SH-SY5Y (cell line): Measurements from ENCODE around the gene DAGLA.

Source experiments
- GATA2 ChIP-seq: IDR thresholded peaks from 2 replicates; pipeline ENCODE4 v1.6.1; 2011; ENCODE audit warnings: mild to moderate bottlenecking, low read depth, low read length
- GATA3 ChIP-seq: IDR thresholded peaks from 2 replicates; pipeline ENCODE4 v1.6.1; 2011; ENCODE audit warnings: low read depth, mild to moderate bottlenecking, low read length, moderate library complexity

DAGLA gene

DNA sequence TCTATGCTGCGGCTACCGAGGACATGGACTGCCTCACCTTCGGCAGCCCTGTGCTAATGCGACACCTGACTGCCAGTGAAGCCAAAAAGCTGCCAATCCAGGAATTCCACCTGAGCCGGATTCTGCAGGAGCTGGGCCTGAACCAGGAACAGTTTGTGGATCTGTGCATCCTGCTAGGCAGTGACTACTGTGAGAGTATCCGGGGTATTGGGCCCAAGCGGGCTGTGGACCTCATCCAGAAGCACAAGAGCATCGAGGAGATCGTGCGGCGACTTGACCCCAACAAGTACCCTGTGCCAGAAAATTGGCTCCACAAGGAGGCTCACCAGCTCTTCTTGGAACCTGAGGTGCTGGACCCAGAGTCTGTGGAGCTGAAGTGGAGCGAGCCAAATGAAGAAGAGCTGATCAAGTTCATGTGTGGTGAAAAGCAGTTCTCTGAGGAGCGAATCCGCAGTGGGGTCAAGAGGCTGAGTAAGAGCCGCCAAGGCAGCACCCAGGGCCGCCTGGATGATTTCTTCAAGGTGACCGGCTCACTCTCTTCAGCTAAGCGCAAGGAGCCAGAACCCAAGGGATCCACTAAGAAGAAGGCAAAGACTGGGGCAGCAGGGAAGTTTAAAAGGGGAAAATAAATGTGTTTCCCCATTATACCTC is 115.8 kb downstream of the DAGLA start:
- no peak for TF ChIP-seq GATA3
- no peak for TF ChIP-seq GATA2
